ENCODE measurements around the gene SORCS3. TPM values are rescaled to one million over a fixed set of nuclear protein-coding genes. Genes with fewer than 3 reads are reported as not detected.

SORCS3 gene
- total and polyA plus RNA-seq, 7 donors, result 0.15 to 1.1 (median 0.33) TPM; not detected in 2

DNA sequence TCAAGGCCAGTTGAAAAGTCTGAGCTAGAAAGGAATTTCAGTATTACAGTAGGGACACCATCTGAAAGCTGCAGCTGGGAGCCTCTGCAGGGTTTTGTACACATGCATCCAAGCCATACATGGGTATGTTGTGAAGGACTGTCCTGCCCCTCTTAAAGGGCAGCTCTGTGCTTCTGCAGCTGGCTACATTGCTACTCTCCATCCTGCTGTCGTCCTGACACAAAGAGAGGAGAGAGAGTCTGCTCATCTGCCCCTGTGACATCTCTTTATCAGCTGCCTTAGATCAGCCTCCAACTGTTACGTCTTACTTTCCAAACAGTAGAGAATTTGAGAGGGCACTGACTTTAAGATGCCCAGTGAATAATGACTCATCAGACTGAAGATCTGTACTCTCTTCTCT, 602.7 kb downstream of the SORCS3 start:
- Histone ChIP-seq H3K4me1 (peaks cover 0 to 11% (median 7%) of the 10 kb centered on the region in 4 donors), H3K9me3 (no peaks in the 10 kb centered on the region), H3K4me3 (no peak overlapping the region), H3K27ac (no peak overlapping the region), H3K27me3 (no peaks in the 10 kb centered on the region), H3K36me3 (no peaks in the 10 kb centered on the region)
- TF ChIP-seq POLR2AphosphoS5 (IDR thresholded peaks at IDR 0.05), result no peak
- no peak for TF ChIP-seq EP300 (IDR thresholded peaks at IDR 0.05)
- no peak for TF ChIP-seq POLR2A (IDR thresholded peaks at IDR 0.05)
- TF ChIP-seq, protein P1, sequence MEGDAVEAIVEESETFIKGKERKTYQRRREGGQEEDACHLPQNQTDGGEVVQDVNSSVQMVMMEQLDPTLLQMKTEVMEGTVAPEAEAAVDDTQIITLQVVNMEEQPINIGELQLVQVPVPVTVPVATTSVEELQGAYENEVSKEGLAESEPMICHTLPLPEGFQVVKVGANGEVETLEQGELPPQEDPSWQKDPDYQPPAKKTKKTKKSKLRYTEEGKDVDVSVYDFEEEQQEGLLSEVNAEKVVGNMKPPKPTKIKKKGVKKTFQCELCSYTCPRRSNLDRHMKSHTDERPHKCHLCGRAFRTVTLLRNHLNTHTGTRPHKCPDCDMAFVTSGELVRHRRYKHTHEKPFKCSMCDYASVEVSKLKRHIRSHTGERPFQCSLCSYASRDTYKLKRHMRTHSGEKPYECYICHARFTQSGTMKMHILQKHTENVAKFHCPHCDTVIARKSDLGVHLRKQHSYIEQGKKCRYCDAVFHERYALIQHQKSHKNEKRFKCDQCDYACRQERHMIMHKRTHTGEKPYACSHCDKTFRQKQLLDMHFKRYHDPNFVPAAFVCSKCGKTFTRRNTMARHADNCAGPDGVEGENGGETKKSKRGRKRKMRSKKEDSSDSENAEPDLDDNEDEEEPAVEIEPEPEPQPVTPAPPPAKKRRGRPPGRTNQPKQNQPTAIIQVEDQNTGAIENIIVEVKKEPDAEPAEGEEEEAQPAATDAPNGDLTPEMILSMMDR (IDR thresholded peaks at IDR 0.05), result no peak
- intact Hi-C loops (cut with DNase I), result no loop called here
- WGBS, 2 donors, result 65 to 78% methylated on average over 2 of the region's 2 CpGs
- no peak for DNase-seq

DNA sequence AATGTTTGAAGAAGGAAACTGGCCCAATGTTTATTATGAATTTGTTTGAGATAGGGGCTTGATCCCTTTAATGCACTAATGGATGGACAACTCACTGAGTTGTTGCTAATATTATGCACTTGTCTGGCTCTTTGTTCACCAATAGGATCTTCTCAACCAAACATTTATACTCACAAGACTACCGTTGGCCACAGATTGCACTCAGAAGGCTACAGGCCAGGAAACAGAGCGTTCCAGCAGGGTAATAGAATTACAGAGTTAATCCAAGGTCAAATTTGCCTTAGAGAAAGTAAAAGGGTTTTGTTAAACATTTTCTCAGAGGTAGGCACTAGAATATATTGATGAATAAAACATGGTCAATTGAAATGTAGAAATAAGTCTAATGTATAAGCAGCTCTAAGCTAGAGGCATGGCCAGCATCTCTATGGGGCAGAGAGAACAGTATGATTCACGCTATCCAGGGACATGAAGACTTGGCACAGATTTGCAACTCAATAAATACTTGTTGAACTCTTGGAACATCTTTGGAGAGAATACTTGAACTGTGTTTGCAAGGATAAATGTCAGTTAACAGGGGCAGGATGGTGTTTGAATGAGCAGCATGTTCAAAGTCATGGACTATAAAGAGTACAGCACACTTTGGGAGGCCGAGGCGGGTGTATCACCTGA, 606.9 kb downstream of the SORCS3 start:
- peak overlapping the region in 1 of 4 donors; percentile 22 for H3K27ac ChIP-seq
- intact Hi-C loops (cut with DNase I), result no loop called here
- TF ChIP-seq, protein P1 (IDR thresholded peaks at IDR 0.05), result no peak
- peak in 2 of 4 donors; percentile 57 to 65 for TF ChIP-seq POLR2AphosphoS5 (IDR thresholded peaks at IDR 0.05)
- TF ChIP-seq POLR2A (IDR thresholded peaks at IDR 0.05), result no peak
- no peak for DNase-seq
- no peaks in the 10 kb centered on the region for H3K36me3 ChIP-seq
- H3K4me3 ChIP-seq, result no peak overlapping the region
- H3K9me3 ChIP-seq, result no peaks in the 10 kb centered on the region
- 77 to 78% methylated on average over 5 of the region's 5 CpGs for WGBS, 2 donors
- no peaks in the 10 kb centered on the region for H3K27me3 ChIP-seq
- peaks cover 0 to 14% (median 7%) of the 10 kb centered on the region in 4 donors for H3K4me1 ChIP-seq

DNA sequence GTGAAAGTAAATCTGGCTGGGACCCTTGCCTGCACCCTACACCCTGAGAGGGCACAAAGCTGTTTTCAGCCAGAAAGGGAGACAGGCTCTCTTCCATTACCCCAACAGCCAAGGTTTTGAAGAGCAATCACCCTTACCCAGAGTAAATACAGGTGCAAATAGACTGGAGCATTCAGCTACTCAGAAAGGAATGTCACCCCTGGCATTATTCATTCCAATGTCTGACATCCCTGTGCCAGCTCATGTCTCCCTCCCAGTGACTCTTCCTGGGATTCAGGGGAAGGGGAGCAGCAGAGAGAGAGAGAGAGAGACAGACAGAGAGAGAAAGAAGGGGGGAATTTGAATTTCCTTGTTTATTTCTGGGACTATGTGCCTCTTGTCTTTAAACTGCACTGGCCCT, 611.8 kb downstream of the SORCS3 start:
- Histone ChIP-seq H3K27ac (no peak overlapping the region), H3K4me3 (no peak overlapping the region), H3K27me3 (no peaks in the 10 kb centered on the region), H3K4me1 (peaks cover 0 to 14% (median 4%) of the 10 kb centered on the region in 4 donors), H3K9me3 (no peaks in the 10 kb centered on the region), H3K36me3 (no peaks in the 10 kb centered on the region)
- no peak for DNase-seq
- intact Hi-C loops (cut with DNase I), result no loop called here
- TF ChIP-seq POLR2AphosphoS5 (IDR thresholded peaks at IDR 0.05) (no peak), POLR2A (IDR thresholded peaks at IDR 0.05) (no peak), EP300 (IDR thresholded peaks at IDR 0.05) (no peak)
- TF ChIP-seq, protein P1 (IDR thresholded peaks at IDR 0.05), result no peak

DNA sequence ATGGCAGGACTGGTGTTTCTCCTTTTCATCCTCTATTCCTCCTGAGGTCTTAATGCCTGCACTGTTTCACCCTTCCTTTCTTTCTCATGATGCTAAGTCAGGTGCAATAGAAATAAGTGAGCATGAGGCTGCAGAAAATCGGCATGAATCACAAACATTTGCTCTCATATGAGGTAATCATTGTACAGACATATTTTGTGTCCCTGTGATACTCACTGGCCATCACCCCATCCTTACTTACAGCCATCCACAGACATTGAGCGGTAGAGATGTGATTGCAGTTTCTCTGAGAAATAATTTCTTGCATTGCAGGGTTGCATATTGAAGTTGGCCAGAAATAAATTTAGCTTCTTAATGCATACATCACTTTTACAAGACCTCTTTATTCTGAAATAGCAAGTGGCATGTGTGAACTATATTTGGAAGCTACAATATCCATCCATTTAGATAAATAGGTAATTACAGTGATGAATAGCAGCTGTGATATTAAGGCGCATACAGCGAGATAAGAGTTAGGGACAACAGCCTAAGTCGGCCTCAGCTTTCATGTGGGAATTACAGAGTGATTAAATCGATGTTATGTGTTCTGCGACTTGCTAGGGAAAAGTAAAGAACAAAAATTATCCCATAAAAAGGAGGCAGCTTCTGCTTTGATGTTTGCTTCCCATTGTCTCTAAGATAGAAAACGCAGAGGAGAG, 612.6 kb downstream of the SORCS3 start:
- Histone ChIP-seq H3K4me1 (peaks cover 0 to 11% (median 0%) of the 10 kb centered on the region in 4 donors), H3K27ac (no peak overlapping the region), H3K4me3 (no peak overlapping the region), H3K9me3 (no peaks in the 10 kb centered on the region), H3K36me3 (no peaks in the 10 kb centered on the region), H3K27me3 (no peaks in the 10 kb centered on the region)
- DNase-seq, result no peak
- no peak for TF ChIP-seq POLR2AphosphoS5 (IDR thresholded peaks at IDR 0.05)
- 33 to 71% methylated on average over 8 of the region's 8 CpGs for WGBS, 2 donors
- intact Hi-C loops (cut with DNase I), result no loop called here

DNA sequence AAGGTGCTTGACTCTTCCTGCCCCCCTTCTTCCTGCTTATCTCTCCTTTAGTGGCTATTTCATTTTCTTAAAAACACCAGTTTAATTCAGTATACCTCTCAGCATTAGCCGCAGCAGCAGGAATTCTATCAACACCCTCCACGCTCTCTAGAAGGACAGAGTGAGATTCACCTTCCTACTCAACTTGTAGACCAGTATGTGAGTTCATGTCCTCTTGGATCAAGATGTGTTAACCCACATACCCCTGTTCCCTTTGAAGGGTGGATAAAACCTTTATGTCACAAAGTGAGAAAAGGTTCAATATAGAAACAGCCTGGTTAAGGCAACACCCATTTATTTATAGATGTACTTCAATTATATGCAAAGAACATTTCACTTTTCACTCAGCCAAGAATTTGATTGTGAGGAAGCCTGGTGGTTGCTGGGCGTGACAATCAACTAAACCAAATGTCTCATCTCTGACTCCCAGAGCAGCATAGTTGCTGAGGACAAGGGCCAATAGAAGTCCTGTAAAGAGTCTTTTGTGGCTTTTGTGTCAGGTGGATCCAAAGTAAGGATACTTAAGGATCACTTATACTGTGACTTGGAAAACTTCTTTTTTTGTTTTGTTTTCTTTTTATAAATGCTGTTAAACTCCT, 617.1 kb downstream of the SORCS3 start:
- Histone ChIP-seq H3K27me3 (no peaks in the 10 kb centered on the region), H3K36me3 (no peaks in the 10 kb centered on the region), H3K4me3 (no peak overlapping the region), H3K4me1 (peaks cover 0 to 5% (median 0%) of the 10 kb centered on the region in 4 donors), H3K9me3 (no peaks in the 10 kb centered on the region), H3K27ac (no peak overlapping the region)
- 85 to 87% methylated on average over 3 of the region's 3 CpGs for WGBS, 2 donors
- intact Hi-C loops (cut with DNase I), result no loop called here
- DNase-seq, result no peak
- TF ChIP-seq POLR2A (IDR thresholded peaks at IDR 0.05) (no peak), POLR2AphosphoS5 (IDR thresholded peaks at IDR 0.05) (no peak), EP300 (IDR thresholded peaks at IDR 0.05) (no peak)
- TF ChIP-seq, protein P1 (IDR thresholded peaks at IDR 0.05), result no peak

All from sigmoid colon (tissue), 7 donors.